ENCODE measurements around the gene ADGRL3.

Gene ADGRL3

DNA sequence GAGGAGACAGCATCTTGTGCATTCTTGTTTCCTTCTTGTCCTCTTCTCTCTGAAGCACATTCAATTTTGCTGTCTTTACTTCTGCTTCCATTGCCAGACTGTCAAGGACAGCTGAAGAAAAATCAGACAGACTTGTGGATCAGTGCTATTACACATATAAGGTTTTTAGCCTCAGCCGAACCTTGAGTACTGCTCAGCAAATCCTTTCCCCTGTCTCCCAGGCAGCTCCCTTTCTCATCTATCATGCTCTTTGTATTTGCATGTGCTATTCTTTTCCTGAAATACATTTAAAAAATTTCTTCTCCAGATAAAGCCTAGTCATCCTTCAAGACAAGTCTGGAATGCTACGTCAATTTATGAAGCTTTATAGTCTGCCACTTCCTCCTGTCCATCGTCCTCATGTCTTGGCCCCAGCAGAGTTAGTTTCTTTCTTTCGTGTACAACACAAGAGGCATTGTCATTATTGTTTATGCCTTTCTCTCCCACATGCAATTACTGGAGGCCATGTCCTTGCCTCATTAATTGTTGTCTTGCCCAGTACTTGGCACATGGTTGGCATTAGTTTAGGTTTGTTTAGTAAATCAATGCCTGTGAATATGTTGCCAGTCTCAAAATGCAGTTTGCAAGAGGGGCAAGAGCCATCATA lies 45.1 kb downstream of the ADGRL3 start:
- POLR2A ChIA-PET: no interaction called here
- TF ChIP-seq, protein P1, sequence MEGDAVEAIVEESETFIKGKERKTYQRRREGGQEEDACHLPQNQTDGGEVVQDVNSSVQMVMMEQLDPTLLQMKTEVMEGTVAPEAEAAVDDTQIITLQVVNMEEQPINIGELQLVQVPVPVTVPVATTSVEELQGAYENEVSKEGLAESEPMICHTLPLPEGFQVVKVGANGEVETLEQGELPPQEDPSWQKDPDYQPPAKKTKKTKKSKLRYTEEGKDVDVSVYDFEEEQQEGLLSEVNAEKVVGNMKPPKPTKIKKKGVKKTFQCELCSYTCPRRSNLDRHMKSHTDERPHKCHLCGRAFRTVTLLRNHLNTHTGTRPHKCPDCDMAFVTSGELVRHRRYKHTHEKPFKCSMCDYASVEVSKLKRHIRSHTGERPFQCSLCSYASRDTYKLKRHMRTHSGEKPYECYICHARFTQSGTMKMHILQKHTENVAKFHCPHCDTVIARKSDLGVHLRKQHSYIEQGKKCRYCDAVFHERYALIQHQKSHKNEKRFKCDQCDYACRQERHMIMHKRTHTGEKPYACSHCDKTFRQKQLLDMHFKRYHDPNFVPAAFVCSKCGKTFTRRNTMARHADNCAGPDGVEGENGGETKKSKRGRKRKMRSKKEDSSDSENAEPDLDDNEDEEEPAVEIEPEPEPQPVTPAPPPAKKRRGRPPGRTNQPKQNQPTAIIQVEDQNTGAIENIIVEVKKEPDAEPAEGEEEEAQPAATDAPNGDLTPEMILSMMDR (IDR thresholded peaks at IDR 0.05; ENCODE audit: control extremely low read depth, extremely low read depth, low read depth, missing control alignments): no peak
- CTCF ChIA-PET: interaction anchor here (0.8 kb wide), 1 partner anchor 20 kb away, joined by 3 read pairs; no protein-coding TSS in a partner anchor
- no peak for DNase-seq (ENCODE audit: extremely low spot score)

DNA sequence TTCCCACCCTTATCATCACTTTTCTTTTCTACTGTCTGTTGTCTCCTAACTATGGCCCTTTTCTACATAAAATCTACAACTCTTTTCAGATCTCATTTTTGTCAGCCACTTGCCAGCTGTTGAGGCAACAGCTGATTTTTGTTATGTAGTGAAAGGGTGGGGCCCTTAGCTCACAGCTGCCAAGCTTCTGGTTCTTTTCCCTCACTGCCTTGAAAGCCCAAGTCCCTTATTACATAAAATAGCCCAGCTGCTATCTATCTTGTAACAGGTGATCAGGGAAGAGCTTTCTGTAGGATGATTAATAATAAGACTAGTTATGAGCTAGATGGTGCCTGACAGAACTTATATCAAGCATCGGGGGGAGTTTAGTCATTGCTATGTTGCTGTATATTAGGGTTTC lies 45.9 kb downstream of the ADGRL3 start:
- ChIA-PET POLR2A (no interaction called here), CTCF (interaction anchor here (0.8 kb wide), 1 partner anchor 19 kb away, joined by 3 read pairs; no protein-coding TSS in a partner anchor)
- TF ChIP-seq, protein P1 (IDR thresholded peaks at IDR 0.05; ENCODE audit: control extremely low read depth, extremely low read depth, low read depth, missing control alignments): no peak
- DNase-seq (ENCODE audit: extremely low spot score): no peak

DNA sequence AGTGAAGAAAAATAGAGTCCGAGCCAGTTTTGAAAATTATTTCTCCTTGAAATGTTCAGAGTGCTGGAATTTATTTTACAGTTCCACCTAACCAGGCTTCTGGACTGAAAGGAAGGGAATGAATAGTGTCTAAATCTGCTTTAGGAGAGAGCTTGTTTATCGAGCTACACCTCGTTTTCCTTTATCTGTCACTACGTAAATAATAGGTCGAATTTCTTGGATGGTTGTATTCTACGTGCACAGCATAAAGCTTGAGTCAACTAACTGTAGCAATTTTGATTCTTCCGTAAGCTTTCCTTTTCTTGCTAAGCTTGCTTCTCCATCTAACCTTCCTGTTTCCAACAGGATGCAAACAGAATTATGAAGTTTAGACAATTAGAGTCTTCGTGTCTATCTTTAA lies 48.6 kb downstream of the ADGRL3 start:
- CTCF ChIA-PET: interaction anchor here (0.9 to 1.8 kb wide), 2 partner anchors 12 to 29 kb away, joined by 4 to 5 read pairs; no protein-coding TSS in a partner anchor
- POLR2A ChIA-PET: no interaction called here
- TF ChIP-seq, protein P1 (IDR thresholded peaks at IDR 0.05; ENCODE audit: control extremely low read depth, extremely low read depth, low read depth, missing control alignments): no peak
- DNase-seq (ENCODE audit: extremely low spot score): no peak

DNA sequence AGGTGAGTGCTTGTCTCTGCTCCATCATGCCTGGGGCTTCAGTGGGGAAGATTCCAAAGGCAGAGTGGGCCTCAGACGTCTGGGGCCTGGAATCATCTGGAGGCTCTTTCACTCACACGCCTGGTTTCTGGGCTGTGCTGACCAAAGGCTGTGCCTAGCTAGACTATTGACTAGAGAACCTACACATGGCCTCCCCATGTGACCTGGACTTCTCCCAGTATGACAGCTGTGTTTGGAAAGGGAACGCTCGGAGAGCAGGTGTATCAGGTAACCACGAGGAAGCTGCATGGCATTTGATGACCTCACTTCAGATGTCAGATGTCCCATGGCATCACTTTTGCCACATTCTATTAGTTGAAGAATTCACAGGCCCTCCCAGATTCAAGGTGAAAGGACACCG lies 51.0 kb downstream of the ADGRL3 start:
- CTCF ChIA-PET: no interaction called here
- TF ChIP-seq, protein P1 (IDR thresholded peaks at IDR 0.05; ENCODE audit: control extremely low read depth, extremely low read depth, low read depth, missing control alignments): no peak
- DNase-seq (ENCODE audit: extremely low spot score): no peak
- POLR2A ChIA-PET: no interaction called here

DNA sequence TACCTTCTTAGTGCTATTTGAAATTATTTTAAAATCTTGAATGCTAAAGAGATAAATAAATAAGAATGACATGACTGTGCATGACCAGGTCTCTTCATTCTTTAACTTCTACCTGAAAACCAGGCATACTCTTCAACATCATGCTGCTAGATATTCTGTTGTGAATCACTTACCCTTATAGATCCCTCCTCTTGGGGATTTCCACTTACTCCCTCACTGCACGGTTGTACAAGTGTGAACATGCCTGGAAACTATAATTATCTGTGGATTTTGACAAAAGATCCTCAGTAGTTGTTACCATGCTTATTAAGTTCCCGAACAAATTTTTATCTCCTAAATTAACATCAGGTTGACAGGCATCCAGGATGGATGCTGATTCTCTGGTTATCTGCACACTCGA lies 54.3 kb downstream of the ADGRL3 start:
- ChIA-PET CTCF (no interaction called here), POLR2A (no interaction called here)
- TF ChIP-seq, protein P1 (IDR thresholded peaks at IDR 0.05; ENCODE audit: control extremely low read depth, extremely low read depth, low read depth, missing control alignments): no peak
- DNase-seq (ENCODE audit: extremely low spot score): no peak

DNA sequence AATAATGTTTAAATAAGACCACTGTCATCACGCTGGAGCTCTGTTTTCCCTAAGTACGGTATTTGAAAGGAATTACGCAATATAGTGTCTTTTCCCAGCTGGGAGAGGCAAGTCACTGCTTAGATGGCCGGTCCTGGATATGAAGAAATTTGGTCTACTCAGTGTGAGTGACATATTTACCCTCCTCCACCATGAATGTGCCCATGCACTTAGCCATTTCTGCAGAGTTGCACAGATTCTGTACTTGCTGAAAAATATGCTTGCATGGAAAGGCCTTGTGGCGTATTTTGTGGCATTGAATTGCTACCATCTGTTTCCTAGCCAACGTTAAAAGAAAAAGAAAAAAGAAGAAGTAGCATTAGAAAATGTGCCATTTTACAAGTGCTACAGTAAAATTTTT lies 73.1 kb downstream of the ADGRL3 start:
- POLR2A ChIA-PET: no interaction called here
- TF ChIP-seq, protein P1 (IDR thresholded peaks at IDR 0.05; ENCODE audit: control extremely low read depth, extremely low read depth, low read depth, missing control alignments): no peak
- DNase-seq (ENCODE audit: extremely low spot score): no peak
- CTCF ChIA-PET: interaction anchor here (1.4 kb wide), 1 partner anchor 12 kb away, joined by 3 read pairs; no protein-coding TSS in a partner anchor

Measured in GM10248 (cell line).